Subcutaneous adipose tissue (tissue), 4 donors: Measurements from ENCODE around the gene ELOA2. TPM values are rescaled to one million over a fixed set of nuclear protein-coding genes. Genes with fewer than 3 reads are reported as not detected.

Experiments used
- total RNA-seq, 4 donors: library from RNA; depleted of rRNA; stranded (reverse); fragments of >200 nt; gene quantifications; one replicate each; pipeline ENCODE4 v1.1.0, GENCODE V29; 2016
- TF ChIP-seq, protein P1 (sequence below): fragments of 450-650 bp; IDR thresholded peaks from one replicate; pipeline ENCODE4 v1.5.1; 2016; ENCODE audit warnings: low read depth, mild to moderate bottlenecking, control low read depth, antibody characterized with exemption, moderate library complexity

ELOA2 gene, protein sequence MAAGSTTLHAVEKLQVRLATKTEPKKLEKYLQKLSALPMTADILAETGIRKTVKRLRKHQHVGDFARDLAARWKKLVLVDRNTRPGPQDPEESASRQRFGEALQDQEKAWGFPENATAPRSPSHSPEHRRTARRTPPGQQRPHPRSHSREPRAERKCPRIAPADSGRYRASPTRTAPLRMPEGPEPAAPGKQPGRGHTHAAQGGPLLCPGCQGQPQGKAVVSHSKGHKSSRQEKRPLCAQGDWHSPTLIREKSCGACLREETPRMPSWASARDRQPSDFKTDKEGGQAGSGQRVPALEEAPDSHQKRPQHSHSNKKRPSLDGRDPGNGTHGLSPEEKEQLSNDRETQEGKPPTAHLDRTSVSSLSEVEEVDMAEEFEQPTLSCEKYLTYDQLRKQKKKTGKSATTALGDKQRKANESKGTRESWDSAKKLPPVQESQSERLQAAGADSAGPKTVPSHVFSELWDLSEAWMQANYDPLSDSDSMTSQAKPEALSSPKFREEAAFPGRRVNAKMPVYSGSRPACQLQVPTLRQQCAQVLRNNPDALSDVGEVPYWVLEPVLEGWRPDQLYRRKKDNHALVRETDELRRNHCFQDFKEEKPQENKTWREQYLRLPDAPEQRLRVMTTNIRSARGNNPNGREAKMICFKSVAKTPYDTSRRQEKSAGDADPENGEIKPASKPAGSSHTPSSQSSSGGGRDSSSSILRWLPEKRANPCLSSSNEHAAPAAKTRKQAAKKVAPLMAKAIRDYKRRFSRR
- not detected for total RNA-seq

DNA sequence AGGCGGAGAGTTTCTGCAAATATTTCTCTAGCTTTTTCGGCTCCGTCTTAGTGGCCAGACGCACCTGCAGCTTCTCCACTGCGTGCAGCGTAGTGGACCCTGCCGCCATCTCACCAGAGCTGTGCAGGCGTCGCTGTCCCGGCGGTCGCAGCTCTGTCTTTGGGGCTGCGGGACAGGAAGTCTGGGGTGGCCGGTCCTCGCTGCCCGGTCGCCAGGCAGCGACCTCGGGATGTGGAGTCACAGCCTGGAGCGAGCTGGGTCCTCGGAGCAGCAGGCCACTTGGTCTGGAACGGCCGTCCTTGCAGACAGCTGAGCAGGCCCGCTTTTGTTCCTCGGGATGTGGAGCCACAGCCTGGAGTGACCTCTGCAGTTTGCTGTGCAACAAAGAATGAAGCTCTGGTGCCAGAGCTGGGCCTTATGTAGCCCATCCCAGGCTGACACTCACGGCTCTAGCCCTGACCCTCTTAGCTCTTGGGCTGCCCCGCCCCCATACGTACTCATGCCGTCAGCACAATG, at the start of gene ELOA2:
ELOA2 (minus strand) TSS at position 466 of the 516 bp plus-strand sequence; CDS start at position 109, 357 bp downstream.
- TF ChIP-seq, protein P1, sequence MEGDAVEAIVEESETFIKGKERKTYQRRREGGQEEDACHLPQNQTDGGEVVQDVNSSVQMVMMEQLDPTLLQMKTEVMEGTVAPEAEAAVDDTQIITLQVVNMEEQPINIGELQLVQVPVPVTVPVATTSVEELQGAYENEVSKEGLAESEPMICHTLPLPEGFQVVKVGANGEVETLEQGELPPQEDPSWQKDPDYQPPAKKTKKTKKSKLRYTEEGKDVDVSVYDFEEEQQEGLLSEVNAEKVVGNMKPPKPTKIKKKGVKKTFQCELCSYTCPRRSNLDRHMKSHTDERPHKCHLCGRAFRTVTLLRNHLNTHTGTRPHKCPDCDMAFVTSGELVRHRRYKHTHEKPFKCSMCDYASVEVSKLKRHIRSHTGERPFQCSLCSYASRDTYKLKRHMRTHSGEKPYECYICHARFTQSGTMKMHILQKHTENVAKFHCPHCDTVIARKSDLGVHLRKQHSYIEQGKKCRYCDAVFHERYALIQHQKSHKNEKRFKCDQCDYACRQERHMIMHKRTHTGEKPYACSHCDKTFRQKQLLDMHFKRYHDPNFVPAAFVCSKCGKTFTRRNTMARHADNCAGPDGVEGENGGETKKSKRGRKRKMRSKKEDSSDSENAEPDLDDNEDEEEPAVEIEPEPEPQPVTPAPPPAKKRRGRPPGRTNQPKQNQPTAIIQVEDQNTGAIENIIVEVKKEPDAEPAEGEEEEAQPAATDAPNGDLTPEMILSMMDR, result no peak

DNA sequence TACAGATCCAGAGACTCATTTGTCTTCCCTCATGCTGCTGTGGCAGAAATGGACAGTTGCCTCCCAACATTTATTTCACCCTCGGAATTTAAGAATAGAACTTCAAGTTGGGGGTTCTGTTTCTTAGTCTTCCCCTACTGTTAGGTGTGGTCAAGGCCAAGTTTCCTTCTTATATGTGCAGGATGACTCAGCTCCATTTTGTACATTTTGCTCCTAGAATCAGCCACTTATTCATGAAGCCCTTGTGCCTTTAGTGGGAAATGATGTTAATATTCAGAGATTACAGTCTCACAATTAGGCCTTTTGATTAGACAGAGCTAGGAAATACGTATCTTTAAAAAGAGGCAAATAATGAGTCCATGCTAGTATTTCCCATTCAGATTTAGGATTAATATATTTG, 46.2 kb upstream of the ELOA2 start:
- TF ChIP-seq, protein P1, result no peak

DNA sequence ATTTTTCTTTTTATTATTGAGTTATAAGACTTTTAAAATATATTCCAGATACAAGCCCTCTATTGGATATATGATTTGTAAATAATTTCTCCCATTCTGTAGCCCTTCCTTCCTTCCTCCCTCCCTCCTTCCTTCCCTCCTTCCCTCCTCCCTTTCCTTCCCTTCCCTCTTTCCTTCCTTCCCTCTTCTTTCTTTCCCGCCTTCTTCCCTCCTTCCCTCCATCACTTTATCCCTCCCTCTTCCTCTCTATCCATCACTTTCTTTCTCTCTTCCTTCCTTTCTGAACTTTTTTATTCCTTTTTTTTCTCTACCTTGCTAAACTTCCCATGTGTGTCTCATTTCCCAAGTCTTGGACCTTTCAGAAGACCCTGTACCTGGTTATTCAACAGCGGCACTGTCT, 45.5 kb upstream of the ELOA2 start:
- TF ChIP-seq, protein P1, result no peak

DNA sequence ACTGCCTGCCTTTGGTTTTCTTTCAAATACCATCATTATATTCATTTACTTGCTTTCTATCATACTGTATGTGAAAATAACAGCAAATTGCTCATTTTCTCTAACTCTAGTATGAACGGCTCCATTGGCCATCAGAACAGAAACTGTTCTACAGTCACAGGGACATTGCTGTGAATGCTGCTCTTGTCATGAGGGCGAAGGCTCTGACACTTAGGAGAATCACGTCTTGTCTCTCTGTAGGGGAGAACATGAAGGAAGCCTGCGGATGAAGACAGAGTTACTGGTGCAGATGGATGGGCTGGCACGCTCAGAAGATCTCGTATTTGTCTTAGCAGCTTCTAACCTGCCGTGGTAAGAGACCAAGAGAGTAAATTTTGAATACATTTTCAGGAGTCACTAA, 41.7 kb upstream of the ELOA2 start:
- TF ChIP-seq, protein P1, result no peak

DNA sequence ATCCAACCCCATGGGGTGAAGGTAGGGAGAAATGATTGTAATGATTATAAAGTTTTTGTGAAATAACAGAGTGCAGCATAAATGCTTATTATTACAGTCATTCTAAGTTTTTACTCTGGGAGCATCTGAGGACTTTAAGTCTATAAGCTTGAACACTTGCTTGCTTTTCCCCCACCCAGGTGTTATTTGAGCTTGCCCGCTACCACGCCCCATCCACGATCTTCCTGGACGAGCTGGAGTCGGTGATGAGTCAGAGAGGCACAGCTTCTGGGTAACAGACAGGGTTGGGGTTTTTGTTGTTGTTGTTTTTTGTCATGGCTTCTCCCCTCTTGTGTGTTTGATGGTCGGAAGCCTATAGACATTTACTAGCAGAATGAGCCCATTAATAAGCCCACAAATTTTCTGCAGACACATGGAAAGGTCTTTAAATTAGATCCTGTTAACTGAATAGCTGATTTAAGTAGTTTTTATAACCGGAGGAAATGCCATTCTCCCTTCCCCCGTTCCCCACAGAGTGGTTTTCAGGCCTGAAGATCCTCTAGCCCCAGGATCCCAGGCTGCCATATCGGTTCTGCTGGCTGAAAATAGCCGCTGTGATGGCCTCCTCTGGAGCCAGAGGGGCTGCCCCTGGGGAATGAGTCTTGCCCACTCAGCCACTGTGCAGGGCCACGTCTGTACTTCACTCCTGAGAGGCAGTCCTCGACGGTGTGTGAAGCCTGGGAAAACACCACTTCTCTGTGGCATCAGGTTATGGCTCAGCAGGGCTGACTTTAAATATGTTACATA, 39.9 kb upstream of the ELOA2 start:
- TF ChIP-seq, protein P1, result no peak

DNA sequence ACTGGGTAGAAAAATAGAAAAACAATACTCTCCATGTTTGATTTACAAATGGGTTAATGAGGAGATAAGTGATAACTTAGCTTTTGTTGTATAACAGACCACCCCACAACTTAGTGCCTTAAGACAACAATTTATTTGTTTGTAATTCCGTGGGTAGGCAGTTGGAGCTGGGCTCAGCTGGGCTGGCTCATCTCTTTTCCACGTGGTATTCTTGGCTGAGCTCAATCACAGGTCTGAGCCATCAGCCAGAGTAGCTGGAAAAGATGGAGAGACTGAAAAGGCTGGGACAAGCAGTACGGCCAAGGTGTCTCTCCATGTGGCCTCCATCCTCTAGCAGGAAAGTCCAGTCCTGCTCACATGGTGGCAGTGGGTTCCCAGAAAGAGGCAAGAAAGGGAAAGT, 32.2 kb upstream of the ELOA2 start:
- TF ChIP-seq, protein P1, result no peak
